GM19324 (cell line): ENCODE data around the gene KLK7.
"Not testable (repeated sequence)": the region's sequence is repeated elsewhere in the genome, so short reads cannot be mapped to it uniquely, and the experiment has no call there.

Source experiments
- ATAC-seq: cut with Tn5 transposase; IDR thresholded peaks from one replicate; pipeline ENCODE4 v1.9.1; 2021; ENCODE audit warnings: mild to moderate bottlenecking, moderate library complexity; ENCODE audit not compliant: unreplicated experiment, low FRiP score

KLK7 gene

GRCh38 chr19:51012661-51013190 lies 29.0 kb upstream of the KLK7 start:
- ATAC-seq, result no peak

- ATAC-seq, result no peak
Observed at GRCh38 chr19:51010066-51010795, 26.5 kb upstream of the KLK7 start.

DNA sequence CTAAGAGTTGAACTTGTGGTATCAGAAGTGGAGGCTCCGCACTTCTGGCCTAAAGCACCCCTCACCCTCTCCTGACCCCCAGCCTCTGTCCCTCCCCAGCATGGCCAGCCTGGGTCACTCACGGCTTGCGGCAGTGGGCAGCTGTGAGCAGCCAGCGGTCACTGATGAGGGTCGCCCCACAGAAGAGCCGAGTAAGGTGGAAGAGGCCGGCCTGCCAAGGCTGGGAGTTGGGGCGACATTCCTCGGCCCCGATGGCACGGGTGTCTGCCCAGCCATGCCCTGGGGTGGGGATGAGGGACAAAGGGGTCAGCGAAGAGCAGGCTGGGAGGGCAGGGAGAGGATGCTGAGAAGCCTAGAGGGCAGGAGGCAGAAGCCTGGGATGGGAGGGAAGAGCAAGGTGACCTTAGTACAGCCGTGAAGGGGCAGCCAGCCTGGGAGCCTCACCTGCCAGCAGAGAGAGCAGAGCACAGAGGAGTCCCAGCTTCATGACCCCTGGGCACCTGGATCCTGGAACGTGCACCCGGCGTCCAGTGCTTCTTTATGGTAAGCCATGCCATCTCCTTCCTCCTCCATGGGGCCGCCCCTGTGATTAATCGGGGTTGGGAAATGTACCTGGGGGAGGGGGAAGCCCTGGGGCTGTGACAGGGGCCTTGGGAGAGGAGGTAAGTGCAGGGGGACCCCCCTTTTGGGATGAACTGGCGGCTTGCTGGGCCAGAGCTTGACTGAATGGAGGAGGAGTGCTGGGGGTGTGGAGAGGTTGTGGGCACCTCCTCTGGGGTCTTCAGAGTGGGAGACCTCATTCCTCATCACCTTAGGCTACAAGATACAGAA lies 25.6 kb upstream of the KLK7 start:
- ATAC-seq, result no peak

GRCh38 chr19:51007488-51007887 lies 23.8 kb upstream of the KLK7 start:
- no peak for ATAC-seq

- no peak for ATAC-seq
Observed at GRCh38 chr19:51006406-51006805, 22.7 kb upstream of the KLK7 start.

DNA sequence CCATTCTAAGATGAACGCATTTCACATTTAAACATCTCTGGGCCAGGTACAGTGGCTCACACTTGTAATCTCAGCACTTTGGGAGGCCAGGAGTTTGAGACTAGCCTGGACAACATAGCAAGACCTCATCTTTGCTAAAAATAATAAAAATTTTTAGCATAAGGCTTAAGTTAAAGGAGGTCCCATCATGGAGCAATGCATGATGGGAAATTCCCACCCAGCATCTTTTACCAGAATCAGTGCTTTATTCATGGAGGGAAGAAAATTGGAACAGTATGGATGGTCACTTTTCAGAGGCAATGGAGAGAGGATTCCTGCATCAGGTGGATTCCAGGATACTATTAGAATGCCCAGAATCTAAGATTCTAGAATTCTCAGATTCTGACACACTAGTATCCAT lies 21.5 kb upstream of the KLK7 start:
- ATAC-seq, result no peak

- ATAC-seq, result no peak
Observed at GRCh38 chr19:51003316-51003715, 19.6 kb upstream of the KLK7 start.

DNA sequence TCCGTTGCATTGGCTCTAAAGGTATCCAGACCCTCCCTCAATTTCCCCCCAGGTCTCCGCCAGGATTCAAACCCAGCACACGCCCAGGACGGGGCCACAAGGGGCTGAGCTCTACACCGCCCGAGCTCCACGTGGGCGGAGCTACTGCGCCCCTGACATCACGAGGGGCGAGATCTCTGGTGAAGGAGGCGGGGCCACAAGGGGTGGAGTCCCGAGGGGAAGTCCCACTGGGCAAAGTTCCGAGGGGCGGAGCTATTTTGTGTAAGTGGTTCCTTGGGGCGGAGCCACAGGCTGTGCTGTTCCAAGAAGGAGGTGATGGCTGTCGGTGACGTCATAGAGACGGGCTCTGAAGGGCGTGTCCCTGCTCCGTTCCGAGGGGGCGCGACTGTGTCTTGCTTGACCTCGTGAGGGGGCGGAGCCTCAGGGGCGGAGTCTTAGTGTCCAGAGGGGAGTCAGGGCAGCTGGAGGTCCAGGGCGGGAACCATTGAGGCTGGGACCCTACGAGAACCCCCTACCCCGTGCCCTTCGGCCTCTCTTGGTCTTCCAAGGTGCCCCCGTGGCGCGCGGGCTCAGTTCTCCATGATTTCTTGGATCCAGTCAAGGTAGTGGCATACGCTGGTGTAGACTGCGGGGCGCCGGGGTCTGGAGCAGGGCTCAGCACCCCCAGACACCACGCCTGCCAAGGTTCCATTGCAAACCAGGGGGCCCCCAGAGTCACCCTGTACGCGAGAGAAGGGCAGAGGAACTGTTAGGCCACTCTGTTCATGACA lies 19.0 kb upstream of the KLK7 start:
- no peak for ATAC-seq

DNA sequence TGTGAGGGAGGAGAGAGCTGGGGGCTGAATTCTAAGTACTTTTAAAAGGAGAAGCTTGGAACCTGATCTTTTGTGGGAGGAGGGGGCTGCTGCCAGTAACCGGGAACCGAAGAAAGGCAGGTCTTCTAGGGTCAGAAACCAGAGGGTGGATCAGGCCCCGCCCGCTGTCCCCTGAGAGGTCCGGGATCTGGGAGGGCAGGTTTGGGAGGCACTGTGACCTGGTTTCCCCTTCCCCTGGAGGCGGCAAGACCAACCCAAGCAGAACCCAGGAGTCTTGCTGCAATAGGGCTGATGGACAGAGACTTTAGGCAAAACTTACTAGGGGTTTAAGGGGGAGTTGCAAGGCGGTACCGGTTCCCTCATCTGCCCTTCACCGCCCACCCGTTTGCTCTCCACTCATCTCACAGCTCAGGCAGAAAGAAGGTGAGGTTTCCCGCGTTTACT lies 18.4 kb upstream of the KLK7 start:
- no peak for ATAC-seq

- ATAC-seq, result no peak
Observed at GRCh38 chr19:51001515-51001914, 17.8 kb upstream of the KLK7 start, which contains the start of gene KLK8. KLK8 (minus strand) TSS chr19:51001604; CDS start chr19:51001167, 437 bp downstream.

GRCh38 chr19:51000981-51001380 lies 17.3 kb upstream of the KLK7 start:
- ATAC-seq, result no peak

DNA sequence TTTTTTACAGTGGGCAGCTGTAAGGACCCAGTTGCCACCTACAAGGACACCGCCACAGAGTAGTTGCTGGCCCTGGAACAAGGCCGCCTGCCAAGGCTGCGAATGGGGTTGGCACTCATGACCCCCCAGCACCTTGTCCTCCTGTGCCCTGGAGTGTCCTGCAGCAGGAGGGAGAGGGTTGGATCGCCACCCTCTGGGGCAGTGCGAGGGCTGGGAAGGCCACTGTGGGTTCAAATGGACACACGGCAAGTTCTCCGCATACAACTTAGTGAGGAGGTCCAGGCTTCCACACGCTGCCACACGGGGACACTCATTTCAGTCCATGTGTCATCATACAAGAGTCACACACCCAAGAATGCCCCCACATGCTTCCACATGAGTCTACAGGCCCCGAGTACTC lies 16.7 kb upstream of the KLK7 start:
- no peak for ATAC-seq

DNA sequence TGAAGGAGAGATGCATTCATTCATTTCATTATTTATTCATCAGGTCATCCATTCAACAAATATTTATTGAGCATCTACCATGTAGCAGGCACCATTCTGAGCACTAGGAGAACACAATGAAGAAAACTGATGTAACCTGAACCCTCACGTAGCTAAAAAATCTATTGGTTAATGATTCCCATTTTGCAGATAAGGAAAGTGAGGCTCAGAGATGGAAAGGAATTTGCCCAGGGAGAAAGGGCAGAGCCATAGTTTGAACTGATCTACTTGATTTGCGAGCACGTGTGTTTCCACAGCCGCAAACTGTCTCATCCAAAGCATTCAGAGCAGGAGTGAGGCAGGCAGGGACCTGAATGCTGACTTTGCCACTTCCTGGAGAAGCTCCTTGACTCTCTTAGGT lies 15.0 kb upstream of the KLK7 start:
- no peak for ATAC-seq

DNA sequence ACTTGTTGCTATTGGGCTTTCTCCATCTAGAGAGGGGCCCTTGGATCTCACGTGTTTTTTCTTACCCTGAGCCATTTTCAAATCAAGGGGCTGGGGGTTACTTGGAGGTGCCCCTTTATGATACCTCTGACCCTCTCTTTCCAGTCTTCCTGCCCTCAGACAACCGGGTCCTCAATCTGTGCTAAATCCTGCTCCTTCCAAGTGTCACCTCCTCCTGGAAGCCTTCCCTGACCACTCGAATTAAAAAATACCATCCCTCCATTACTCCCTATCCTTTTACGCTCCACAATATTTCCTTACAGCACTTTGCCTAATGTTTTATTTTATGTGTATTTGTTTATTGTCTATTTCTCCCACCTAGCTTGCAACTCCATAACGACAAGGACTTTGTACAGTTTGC lies 14.3 kb upstream of the KLK7 start:
- no peak for ATAC-seq

DNA sequence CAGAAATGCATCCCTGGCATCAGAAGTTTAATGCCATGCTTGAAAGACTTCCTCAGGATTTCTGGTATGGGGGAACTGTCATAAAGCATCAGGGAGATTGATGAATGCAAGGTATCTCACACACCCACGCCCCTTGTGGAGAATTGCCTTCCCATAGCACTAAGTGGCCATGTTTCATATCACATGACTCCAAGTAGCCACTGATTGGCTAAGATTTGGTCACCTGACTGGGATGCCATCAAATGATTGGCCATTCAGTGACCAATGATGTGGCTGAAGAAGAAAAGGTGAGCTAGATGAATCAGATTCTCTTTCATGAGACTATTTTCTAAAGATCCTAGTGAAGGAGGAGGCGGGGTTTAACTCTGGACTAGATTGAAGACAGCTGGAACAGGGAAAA lies 10.4 kb upstream of the KLK7 start:
- no peak for ATAC-seq

GRCh38 chr19:50992666-50993035 lies 8.9 kb upstream of the KLK7 start:
- no peak for ATAC-seq

- ATAC-seq, result not testable (repeated sequence)
Observed at GRCh38 chr19:50984416-50984815, 699 bp upstream of the KLK7 start.

DNA sequence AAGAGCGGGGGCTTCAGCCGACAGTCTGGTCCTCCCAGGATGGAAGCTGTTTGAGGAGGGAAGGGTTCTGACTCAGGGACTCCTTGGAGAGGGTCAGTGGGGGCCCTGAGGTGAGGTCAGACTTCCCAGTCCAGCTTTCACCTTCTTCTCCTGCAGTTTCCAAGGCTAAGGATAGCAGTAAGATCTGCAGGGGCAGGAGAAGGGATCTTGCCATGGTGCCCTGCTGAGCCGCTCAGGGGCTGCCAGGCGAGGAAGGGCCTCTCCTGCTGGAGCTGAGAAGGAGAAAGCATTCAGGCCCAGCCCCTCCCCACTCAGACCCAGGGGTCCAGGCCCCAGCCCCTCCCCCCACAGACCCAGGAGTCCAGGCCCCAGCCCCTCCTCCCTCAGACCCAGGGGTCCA lies 1.5 kb downstream of the KLK7 start:
- ATAC-seq, result no peak

DNA sequence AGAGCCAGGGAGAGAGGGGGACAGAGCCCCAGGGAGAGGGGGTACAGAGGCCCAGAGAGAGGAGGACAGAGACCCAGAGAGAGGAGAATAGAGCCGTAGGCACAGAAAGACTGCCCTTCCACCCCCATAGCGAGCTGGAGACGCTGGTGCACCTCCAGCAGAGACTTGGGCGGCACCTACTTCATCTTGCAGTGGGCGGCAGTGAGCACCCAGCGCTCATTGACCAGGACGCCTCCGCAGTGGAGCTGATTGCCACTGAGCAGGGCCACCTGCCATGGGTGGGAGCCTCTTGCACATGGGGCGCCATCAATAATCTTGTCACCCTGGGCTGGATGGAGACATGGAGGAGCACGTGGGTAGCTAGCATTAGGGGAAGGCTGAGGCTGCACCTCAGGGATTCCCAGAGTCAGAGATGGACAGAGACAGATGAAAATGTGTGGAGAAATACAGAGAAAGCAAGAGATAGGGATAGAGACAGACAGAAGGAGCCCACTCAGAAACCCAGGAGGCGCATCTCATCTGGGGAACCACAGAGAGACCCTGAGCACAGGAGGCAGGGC lies 2.0 kb downstream of the KLK7 start:
- no peak for ATAC-seq

GRCh38 chr19:50980208-50980607 lies 3.5 kb downstream of the KLK7 start:
- no peak for ATAC-seq

GRCh38 chr19:50979758-50980157 lies 4.0 kb downstream of the KLK7 start:
- no peak for ATAC-seq
